GM18858 (cell line): ENCODE data around the gene CSRP3.

Experiments used
- ATAC-seq: cut with Tn5 transposase; IDR thresholded peaks from one replicate; pipeline ENCODE4 v1.9.1; 2021; ENCODE audit not compliant: unreplicated experiment

The CSRP3 gene

DNA sequence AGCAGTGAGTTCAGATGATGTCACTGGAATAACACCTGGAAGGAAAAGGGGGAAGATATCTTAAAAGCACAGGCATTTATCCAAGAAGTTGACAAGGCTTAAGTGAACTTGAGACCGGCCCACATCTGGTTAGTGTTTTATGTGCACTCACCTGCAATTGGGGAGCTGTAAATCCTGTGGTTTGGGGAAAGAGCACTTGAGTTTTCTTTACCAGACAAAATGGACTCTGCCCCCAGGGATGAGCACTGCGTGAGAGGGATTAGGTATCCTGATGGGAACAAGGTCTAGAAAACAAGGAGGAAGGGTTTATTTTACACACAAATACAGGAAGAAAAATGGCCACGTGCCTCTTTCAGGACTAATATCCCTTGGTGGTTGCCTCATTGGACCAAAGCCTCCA lies 23.8 kb upstream of the CSRP3 start:
- ATAC-seq, result no peak

GRCh38 chr11:19225123-19225522 lies 23.3 kb upstream of the CSRP3 start:
- ATAC-seq, result no peak

GRCh38 chr11:19220903-19221724 lies 19.3 kb upstream of the CSRP3 start:
- no peak for ATAC-seq

- no peak for ATAC-seq
These were observed 17.1 kb upstream of the CSRP3 start for GRCh38 chr11:19218786-19219460.

GRCh38 chr11:19218216-19218615 lies 16.4 kb upstream of the CSRP3 start:
- ATAC-seq, result no peak

- ATAC-seq, result no peak
These were observed 15.1 kb upstream of the CSRP3 start for GRCh38 chr11:19216709-19217374.

GRCh38 chr11:19216021-19216420 lies 14.2 kb upstream of the CSRP3 start:
- ATAC-seq, result no peak

- ATAC-seq, result no peak
These were observed 8.0 kb upstream of the CSRP3 start for GRCh38 chr11:19209617-19210370.

DNA sequence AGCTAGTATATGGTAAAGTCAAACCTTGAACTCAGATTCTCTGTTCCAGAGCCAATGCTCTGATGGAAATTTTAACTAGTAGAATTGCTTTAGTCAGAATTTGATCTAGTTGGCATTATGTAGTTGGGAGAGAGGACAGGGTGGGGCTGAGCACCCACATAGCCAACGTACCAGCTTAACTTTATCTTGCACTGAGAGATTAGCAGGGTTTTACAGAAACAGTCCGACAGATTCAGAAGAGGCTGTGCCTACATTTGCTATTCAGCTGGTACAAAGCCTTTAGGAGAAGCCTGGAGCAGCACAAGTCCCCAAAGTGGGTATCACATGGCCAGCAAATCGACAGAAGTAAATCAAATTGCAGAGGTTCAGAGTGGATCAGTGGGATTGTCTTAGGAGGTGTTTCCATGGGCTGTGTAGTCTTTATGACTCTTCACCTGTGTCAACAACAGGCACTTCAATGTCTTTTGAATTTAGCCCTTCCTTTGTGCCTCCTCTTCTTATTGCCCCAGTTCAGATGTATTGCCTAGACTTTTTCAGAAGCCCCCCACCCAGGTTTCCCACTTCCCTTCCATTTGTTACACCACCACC lies 7.3 kb upstream of the CSRP3 start:
- no peak for ATAC-seq

- ATAC-seq, result no peak
These were observed 6.4 kb upstream of the CSRP3 start for GRCh38 chr11:19208181-19208580.

GRCh38 chr11:19204836-19205235 lies 3.1 kb upstream of the CSRP3 start:
- ATAC-seq, result no peak

DNA sequence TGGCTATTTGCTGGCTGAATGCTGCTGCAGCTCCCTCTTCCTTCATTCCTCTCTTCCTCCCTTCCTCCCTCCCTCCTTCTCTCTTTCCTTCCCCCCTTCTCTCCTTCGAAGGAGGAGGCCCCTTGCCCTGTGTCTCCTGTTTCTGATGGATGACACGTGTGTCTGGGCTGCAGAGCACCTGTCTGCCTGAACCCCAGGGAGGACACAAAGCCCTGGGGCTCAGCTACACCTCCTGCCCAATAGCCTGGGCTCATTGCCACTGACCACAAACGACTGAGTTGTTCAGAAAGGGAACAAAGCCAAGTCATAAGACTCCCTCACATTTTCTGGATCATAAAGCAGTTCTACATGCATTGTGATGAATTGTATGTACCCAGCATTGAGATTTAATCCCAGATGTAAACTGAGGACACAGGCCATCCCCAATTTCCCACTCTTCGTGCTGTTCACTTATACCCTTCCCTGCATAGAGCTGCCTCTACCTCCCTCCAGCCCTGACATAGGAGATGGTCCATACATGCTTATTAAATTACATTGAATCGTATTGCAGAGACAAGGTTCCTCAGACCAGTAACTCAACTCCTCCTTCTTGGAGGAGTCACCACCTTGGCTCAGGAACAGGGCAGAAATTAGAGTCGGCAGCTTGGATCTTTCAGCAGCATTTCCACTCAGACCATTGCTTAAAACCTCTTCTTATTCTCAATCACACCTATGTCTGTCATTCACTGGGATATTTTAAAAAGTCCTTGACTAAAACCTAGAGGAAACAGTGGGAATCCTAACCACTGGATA lies 1.2 kb downstream of the CSRP3 start:
- ATAC-seq, result no peak

GRCh38 chr11:19199771-19200170 lies 2.0 kb downstream of the CSRP3 start:
- no peak for ATAC-seq

GRCh38 chr11:19199048-19199447 lies 2.7 kb downstream of the CSRP3 start:
- no peak for ATAC-seq

DNA sequence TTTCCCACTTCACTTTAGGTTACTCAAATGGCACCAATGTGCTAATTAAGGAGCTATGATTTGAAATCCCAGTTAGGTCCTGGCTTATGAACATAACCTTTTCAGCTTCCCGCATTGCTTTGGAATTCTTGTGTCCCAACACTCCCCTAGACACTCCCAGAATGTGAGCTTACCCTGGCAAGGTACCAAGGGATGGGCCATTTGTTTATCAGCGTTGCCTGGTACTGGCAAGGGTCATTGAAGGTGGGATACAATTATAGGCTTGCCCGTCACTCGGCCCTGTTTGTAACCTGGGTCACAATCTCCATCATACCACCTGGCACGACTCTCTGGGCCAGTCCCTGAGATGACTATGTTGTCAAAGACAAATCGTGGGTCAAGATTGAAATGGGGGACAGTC lies 5.4 kb downstream of the CSRP3 start:
- no peak for ATAC-seq

DNA sequence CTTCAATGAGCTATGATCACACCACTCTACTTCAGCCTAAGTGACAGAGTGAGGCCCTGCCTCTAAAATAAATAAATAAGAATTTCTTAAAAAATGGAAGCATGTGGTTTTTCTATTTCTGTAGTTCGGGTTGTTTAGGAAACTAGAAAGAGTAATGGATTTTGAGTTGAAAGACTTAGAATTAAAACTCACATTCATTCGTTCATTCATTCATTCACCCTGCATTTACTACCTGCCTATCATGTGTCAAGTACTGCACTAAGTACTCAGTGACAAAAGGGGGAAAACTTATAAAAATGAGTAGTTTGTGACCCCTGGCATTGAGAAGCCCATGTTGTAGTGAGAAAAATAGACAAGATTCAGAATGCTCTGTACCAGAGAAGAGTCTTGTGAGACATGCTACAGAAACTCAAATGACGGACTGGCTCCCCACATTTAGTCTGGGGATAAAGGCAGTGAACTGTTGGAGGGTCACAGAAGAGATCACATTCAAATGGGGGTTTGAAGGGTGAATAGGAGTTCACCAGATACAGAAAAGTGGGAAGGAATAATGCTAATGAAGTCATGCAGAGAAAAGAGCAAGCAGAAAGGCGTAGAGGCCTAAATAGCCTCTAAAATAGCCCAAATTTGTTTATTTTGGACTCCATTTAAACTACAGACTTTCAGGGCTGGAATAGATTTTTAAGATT lies 7.0 kb downstream of the CSRP3 start:
- no peak for ATAC-seq

GRCh38 chr11:19193916-19194315 lies 7.9 kb downstream of the CSRP3 start:
- ATAC-seq, result no peak

GRCh38 chr11:19191530-19192169 lies 10.1 kb downstream of the CSRP3 start:
- ATAC-seq, result no peak

GRCh38 chr11:19187833-19188258 lies 13.9 kb downstream of the CSRP3 start:
- ATAC-seq, result no peak
